KMS-11 (cell line): ENCODE measurements around the gene ARSJ.
"Not testable (repeated sequence)": the region's sequence is repeated elsewhere in the genome, so short reads cannot be mapped to it uniquely, and the experiment has no call there.

ENCODE experiments used
- H2AFZ ChIP-seq: fragments of 200-600 bp; sonication (generic); 2 replicates; pipeline ENCODE4 v1.6.1; 2016; ENCODE audit warnings: antibody characterized with exemption, mixed run types, low read depth
- H3K27ac ChIP-seq: fragments of 200-600 bp; sonication (generic); 2 replicates; pipeline ENCODE4 v1.6.1; 2016; ENCODE audit warnings: mild to moderate bottlenecking, mixed run types
- H3K27me3 ChIP-seq: fragments of 200-600 bp; sonication (generic); 2 replicates; pipeline ENCODE4 v1.6.1; 2017; ENCODE audit warnings: mild to moderate bottlenecking, low read depth, mixed run types, moderate library complexity; ENCODE audit not compliant: insufficient read depth
- H3K36me3 ChIP-seq: fragments of 200-600 bp; sonication (generic); 2 replicates; pipeline ENCODE4 v1.6.1; 2017; ENCODE audit warnings: mild to moderate bottlenecking, mixed run types; ENCODE audit not compliant: insufficient read depth
- H3K4me1 ChIP-seq: fragments of 200-600 bp; sonication (generic); 2 replicates; pipeline ENCODE4 v1.6.1; 2016; ENCODE audit warnings: mild to moderate bottlenecking, low read depth, mixed run types; ENCODE audit not compliant: poor library complexity, severe bottlenecking
- H3K4me2 ChIP-seq: fragments of 200-600 bp; sonication (generic); 2 replicates; pipeline ENCODE4 v1.7.0; 2016; ENCODE audit warnings: mild to moderate bottlenecking, mixed run types
- H3K4me3 ChIP-seq: fragments of 200-600 bp; sonication (generic); IDR thresholded peaks from 2 replicates; pipeline ENCODE4 v1.6.1; 2017; ENCODE audit warnings: low read depth, low read length, mixed read lengths; ENCODE audit not compliant: insufficient read depth
- H3K79me2 ChIP-seq: fragments of 200-600 bp; sonication (generic); 2 replicates; pipeline ENCODE4 v1.6.1; 2016; ENCODE audit warnings: low read depth, mixed run types; ENCODE audit not compliant: insufficient read depth
- H3K9ac ChIP-seq: fragments of 200-600 bp; sonication (generic); 2 replicates; pipeline ENCODE4 v1.6.1; 2016; ENCODE audit warnings: mild to moderate bottlenecking, mixed run types
- H4K20me1 ChIP-seq: fragments of 200-600 bp; sonication (generic); 2 replicates; pipeline ENCODE4 v1.6.1; 2016; ENCODE audit warnings: mild to moderate bottlenecking, mixed run types; ENCODE audit not compliant: insufficient read depth
- TF ChIP-seq, protein P1 (sequence below): fragments of 200-600 bp; sonication (generic); conservative IDR thresholded peaks from 2 replicates; pipeline ENCODE4 v1.6.1; 2017; ENCODE audit warnings: low read depth, mild to moderate bottlenecking, antibody characterized with exemption, low read length, moderate library complexity, mixed read lengths

Gene ARSJ

DNA sequence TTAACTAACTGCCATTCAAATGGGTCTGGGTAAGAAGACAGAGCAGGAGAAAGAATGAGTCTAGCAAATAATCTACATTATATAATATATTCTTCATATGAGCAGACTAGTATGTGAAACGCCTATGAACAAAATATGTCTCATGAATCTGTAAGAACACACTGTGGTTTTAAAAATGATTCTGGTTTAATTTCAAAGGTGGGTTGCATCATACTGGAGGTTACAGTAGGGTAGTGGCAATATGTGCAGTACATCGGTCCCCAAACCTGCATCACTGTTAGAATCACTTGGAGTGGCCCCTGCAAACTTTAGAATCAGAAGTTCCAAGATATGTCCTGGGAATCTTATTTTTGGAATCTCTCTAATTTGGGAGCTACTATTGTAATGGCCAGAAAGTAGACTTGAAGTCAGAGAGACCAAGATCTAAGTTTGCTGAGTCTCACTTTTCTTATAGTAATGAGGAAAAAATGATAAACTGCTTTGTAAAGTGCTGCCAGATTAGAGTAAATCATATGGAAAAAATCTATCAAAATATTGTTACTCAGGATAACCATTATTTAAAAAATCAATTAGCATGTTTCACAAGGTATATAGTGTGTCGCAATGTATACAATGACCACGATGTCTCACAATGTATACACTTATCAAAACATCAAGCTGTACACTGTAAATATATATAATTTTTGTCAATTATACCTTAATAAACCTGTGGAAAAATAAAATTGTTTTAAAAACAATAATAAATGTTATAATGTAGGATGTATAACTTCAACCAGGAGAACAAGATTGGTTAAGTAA is 37.9 kb upstream of the ARSJ start:
- TF ChIP-seq, protein P1, sequence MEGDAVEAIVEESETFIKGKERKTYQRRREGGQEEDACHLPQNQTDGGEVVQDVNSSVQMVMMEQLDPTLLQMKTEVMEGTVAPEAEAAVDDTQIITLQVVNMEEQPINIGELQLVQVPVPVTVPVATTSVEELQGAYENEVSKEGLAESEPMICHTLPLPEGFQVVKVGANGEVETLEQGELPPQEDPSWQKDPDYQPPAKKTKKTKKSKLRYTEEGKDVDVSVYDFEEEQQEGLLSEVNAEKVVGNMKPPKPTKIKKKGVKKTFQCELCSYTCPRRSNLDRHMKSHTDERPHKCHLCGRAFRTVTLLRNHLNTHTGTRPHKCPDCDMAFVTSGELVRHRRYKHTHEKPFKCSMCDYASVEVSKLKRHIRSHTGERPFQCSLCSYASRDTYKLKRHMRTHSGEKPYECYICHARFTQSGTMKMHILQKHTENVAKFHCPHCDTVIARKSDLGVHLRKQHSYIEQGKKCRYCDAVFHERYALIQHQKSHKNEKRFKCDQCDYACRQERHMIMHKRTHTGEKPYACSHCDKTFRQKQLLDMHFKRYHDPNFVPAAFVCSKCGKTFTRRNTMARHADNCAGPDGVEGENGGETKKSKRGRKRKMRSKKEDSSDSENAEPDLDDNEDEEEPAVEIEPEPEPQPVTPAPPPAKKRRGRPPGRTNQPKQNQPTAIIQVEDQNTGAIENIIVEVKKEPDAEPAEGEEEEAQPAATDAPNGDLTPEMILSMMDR: no peak
- H3K79me2 ChIP-seq: no peaks in the 10 kb centered on the region
- H3K4me3 ChIP-seq: no peak overlapping the region
- H4K20me1 ChIP-seq: no peaks in the 10 kb centered on the region
- H3K36me3 ChIP-seq: no peaks in the 10 kb centered on the region
- peaks cover 17% of the 10 kb centered on the region for H3K4me1 ChIP-seq
- H3K27me3 ChIP-seq: no peaks in the 10 kb centered on the region
- H3K4me2 ChIP-seq: no peak overlapping the region
- no peak overlapping the region for H2AFZ ChIP-seq
- H3K9ac ChIP-seq: no peak overlapping the region
- no peak overlapping the region for H3K27ac ChIP-seq

GRCh38 chr4:114015444-114015899 is 36.0 kb upstream of the ARSJ start:
- H3K9ac ChIP-seq: no peak overlapping the region
- no peak overlapping the region for H2AFZ ChIP-seq
- H4K20me1 ChIP-seq: no peaks in the 10 kb centered on the region
- no peaks in the 10 kb centered on the region for H3K4me1 ChIP-seq
- H3K36me3 ChIP-seq: no peaks in the 10 kb centered on the region
- H3K4me2 ChIP-seq: no peak overlapping the region
- no peak overlapping the region for H3K4me3 ChIP-seq
- no peak overlapping the region for H3K27ac ChIP-seq
- no peaks in the 10 kb centered on the region for H3K79me2 ChIP-seq
- TF ChIP-seq, protein P1: no peak
- H3K27me3 ChIP-seq: no peaks in the 10 kb centered on the region

GRCh38 chr4:114013201-114013600 is 33.8 kb upstream of the ARSJ start:
- not testable (repeated sequence) for H3K9ac ChIP-seq, H3K4me1 ChIP-seq, H4K20me1 ChIP-seq, H3K27ac ChIP-seq, H2AFZ ChIP-seq, H3K4me2 ChIP-seq, H3K36me3 ChIP-seq, H3K4me3 ChIP-seq, H3K79me2 ChIP-seq, H3K27me3 ChIP-seq

GRCh38 chr4:114012749-114013148 is 33.3 kb upstream of the ARSJ start:
- Histone ChIP-seq H3K36me3 (no peaks in the 10 kb centered on the region), H3K4me2 (no peak overlapping the region), H3K27ac (no peak overlapping the region), H3K4me1 (no peaks in the 10 kb centered on the region), H3K27me3 (no peaks in the 10 kb centered on the region), H4K20me1 (no peaks in the 10 kb centered on the region), H3K4me3 (no peak overlapping the region), H2AFZ (no peak overlapping the region), H3K9ac (no peak overlapping the region), H3K79me2 (no peaks in the 10 kb centered on the region)
- TF ChIP-seq, protein P1: no peak
